ENCODE measurements around the gene IDUA. TPM values are rescaled to one million over a fixed set of nuclear protein-coding genes. Genes with fewer than 3 reads are reported as not detected.

IDUA gene
- total RNA-seq, 2 donors from 2014 or later, result 22.4 to 25.6 TPM

DNA sequence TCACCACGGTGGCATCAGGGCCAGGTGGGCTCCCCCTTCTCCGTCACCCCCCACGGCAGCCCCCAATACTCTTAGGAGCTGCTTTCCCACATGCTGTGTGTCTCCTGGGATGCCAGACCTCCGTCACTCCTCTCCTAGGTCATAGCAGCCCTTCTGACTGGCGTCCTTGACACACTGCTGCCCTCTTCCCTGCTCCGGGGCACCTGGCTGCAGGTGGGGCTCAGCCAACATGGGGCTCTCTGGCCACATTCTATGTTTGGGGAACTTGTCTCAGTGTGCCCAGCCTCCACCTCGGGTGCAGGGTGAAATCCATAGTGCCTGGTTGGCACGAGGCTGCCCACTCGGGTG is 40.8 kb upstream of the IDUA start:
- Mint-ChIP-seq H3K27ac (peak overlapping the region; percentile 97), H3K27me3 (ENCODE audit: insufficient read depth) (peaks cover 3% of the 10 kb centered on the region), H3K36me3 (ENCODE audit: low read depth) (peaks cover 2% of the 10 kb centered on the region), H3K4me3 (peak overlapping the region; percentile 44), H3K9me3 (no peaks in the 10 kb centered on the region), H3K4me1 (peaks cover 30% of the 10 kb centered on the region)
- 81 to 84% methylated on average over 9 of the region's 9 CpGs for WGBS, 2 experiments (ENCODE audit: insufficient coverage in 1 of 2, insufficient read length in 1 of 2)
- Histone ChIP-seq H3K4me1 (ENCODE audit: control insufficient read depth, insufficient read depth, low read length) (peaks cover 9% of the 10 kb centered on the region), H3K27me3 (ENCODE audit: control insufficient read depth, insufficient read depth, low read length, poor library complexity, severe bottlenecking) (no peaks in the 10 kb centered on the region), H3K36me3 (ENCODE audit: control insufficient read depth, insufficient read depth, low read length) (no peaks in the 10 kb centered on the region), H3K9me3 (ENCODE audit: control insufficient read depth, low read length) (no peaks in the 10 kb centered on the region), H3K9ac (ENCODE audit: extremely low read depth, low read length, poor library complexity, severe bottlenecking) (no peak overlapping the region), H3K4me3 (ENCODE audit: low read length) (peak overlapping the region; percentile 70), H3K27ac (ENCODE audit: low read depth, low read length) (no peak overlapping the region)
- no peak for DNase-seq
- TF ChIP-seq, protein P1, sequence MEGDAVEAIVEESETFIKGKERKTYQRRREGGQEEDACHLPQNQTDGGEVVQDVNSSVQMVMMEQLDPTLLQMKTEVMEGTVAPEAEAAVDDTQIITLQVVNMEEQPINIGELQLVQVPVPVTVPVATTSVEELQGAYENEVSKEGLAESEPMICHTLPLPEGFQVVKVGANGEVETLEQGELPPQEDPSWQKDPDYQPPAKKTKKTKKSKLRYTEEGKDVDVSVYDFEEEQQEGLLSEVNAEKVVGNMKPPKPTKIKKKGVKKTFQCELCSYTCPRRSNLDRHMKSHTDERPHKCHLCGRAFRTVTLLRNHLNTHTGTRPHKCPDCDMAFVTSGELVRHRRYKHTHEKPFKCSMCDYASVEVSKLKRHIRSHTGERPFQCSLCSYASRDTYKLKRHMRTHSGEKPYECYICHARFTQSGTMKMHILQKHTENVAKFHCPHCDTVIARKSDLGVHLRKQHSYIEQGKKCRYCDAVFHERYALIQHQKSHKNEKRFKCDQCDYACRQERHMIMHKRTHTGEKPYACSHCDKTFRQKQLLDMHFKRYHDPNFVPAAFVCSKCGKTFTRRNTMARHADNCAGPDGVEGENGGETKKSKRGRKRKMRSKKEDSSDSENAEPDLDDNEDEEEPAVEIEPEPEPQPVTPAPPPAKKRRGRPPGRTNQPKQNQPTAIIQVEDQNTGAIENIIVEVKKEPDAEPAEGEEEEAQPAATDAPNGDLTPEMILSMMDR (conservative IDR thresholded peaks at IDR 0.05), result no peak

DNA sequence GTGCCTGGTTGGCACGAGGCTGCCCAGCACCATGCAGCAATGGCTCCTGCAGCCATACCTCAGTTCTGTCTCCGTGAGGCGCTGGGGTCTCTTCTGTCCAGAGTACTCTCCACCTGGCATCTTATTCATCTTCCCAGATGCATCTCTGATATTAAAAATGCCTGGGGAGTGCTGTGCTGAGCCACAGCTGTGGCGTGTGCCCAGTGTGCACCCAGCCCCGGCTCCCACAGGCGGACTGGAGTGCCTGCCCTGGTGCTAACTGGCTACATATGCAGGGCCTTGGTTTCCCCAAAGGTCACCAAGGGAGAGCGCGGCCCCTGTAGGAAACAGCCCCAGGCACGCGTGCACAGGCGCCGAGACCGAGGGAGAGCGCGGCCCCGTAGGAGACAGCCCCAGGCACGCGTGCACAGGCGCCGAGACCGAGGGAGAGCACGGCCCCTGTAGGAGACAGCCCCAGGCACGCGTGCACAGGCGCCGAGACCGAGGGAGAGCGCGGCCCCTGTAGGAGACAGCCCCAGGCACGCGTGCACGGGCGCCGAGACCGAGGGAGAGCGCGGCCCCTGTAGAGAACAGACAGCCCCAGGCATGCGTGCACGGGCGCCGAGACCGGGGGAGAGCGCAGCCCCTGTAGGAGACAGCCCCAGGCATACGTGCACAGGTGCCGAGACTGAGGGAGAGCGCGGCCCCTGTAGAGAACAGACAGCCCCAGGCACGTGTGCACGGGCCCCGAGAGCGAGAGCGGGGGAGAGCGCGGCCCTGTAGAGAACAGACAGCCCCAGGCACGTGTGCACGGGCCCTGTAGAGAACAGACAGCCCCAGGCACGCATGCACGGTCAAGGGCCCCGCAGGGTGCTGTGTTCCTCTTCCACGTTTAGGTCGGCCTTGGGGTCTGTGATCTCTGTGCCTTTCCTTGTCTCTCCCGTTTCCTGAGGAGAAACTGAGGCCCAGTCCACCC is 40.0 kb upstream of the IDUA start:
- Histone ChIP-seq H3K4me3 (ENCODE audit: low read length) (no peak overlapping the region), H3K4me1 (ENCODE audit: control insufficient read depth, insufficient read depth, low read length) (peaks cover 9% of the 10 kb centered on the region), H3K27me3 (ENCODE audit: control insufficient read depth, insufficient read depth, low read length, poor library complexity, severe bottlenecking) (no peaks in the 10 kb centered on the region), H3K36me3 (ENCODE audit: control insufficient read depth, insufficient read depth, low read length) (no peaks in the 10 kb centered on the region), H3K27ac (ENCODE audit: low read depth, low read length) (no peak overlapping the region), H3K9me3 (ENCODE audit: control insufficient read depth, low read length) (no peaks in the 10 kb centered on the region), H3K9ac (ENCODE audit: extremely low read depth, low read length, poor library complexity, severe bottlenecking) (no peak overlapping the region)
- no peaks in the 10 kb centered on the region for H3K9me3 Mint-ChIP-seq
- H3K36me3 Mint-ChIP-seq (ENCODE audit: low read depth), result peaks cover 2% of the 10 kb centered on the region
- peaks cover 30% of the 10 kb centered on the region for H3K4me1 Mint-ChIP-seq
- WGBS, 2 experiments (ENCODE audit: insufficient coverage in 1 of 2, insufficient read length in 1 of 2), result 94 to 97% methylated on average over 54 to 62 of the region's 62 CpGs
- peak; percentile 42 for DNase-seq
- TF ChIP-seq, protein P1 (conservative IDR thresholded peaks at IDR 0.05), result no peak
- no peak overlapping the region for H3K4me3 Mint-ChIP-seq
- H3K27me3 Mint-ChIP-seq (ENCODE audit: insufficient read depth), result peaks cover 3% of the 10 kb centered on the region
- no peak overlapping the region for H3K27ac Mint-ChIP-seq

GRCh38 chr4:947491-947971 is 39.3 kb upstream of the IDUA start:
- 94 to 99% methylated on average over 9 to 19 of the region's 19 CpGs for WGBS, 2 experiments (ENCODE audit: insufficient coverage in 1 of 2, insufficient read length in 1 of 2)
- Histone ChIP-seq H3K9me3 (ENCODE audit: control insufficient read depth, low read length) (no peaks in the 10 kb centered on the region), H3K36me3 (ENCODE audit: control insufficient read depth, insufficient read depth, low read length) (no peaks in the 10 kb centered on the region), H3K4me3 (ENCODE audit: low read length) (no peak overlapping the region), H3K27me3 (ENCODE audit: control insufficient read depth, insufficient read depth, low read length, poor library complexity, severe bottlenecking) (no peaks in the 10 kb centered on the region), H3K4me1 (ENCODE audit: control insufficient read depth, insufficient read depth, low read length) (peaks cover 9% of the 10 kb centered on the region), H3K9ac (ENCODE audit: extremely low read depth, low read length, poor library complexity, severe bottlenecking) (no peak overlapping the region), H3K27ac (ENCODE audit: low read depth, low read length) (no peak overlapping the region)
- TF ChIP-seq, protein P1 (conservative IDR thresholded peaks at IDR 0.05), result no peak
- Mint-ChIP-seq H3K4me3 (no peak overlapping the region), H3K27me3 (ENCODE audit: insufficient read depth) (peaks cover 3% of the 10 kb centered on the region), H3K4me1 (peaks cover 30% of the 10 kb centered on the region), H3K36me3 (ENCODE audit: low read depth) (peaks cover 2% of the 10 kb centered on the region), H3K27ac (peak overlapping the region; percentile 88), H3K9me3 (no peaks in the 10 kb centered on the region)
- DNase-seq, result peak; percentile 40
